ENCODE measurements around the gene YPEL2. TPM values are rescaled to one million over a fixed set of nuclear protein-coding genes. Genes with fewer than 3 reads are reported as not detected.

Gene YPEL2
- polyA plus RNA-seq, 1 donor, result 36.1 TPM

- DNase-seq, result no peak
Measured at GRCh38 chr17:59355702-59356325, 24.4 kb downstream of the YPEL2 start.

GRCh38 chr17:59356543-59357218, 25.2 kb downstream of the YPEL2 start:
- no peak for DNase-seq

DNA sequence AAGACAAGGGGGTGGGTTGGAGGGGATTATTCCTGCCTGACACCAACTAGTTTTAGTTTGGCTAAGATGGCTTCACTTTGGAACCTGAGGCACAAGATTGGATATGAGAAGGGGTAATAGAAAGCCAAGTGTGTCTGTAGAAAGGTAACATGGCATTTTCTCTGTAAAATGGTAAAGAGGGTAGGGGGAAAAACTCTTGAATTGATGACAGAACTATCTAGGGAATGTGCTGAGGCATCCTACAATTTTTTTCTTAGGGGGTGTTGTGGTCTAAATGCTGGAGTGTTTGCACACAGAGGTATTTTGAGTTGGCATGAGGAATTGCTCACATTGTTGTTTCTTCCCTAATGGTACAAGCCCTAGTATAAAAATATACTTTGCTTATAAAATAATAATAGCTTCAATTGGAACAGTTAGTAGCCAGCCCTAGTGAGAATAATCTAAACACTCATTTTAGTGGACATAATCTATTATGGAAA, 25.8 kb downstream of the YPEL2 start:
- DNase-seq, result no peak

- no peak for DNase-seq
Measured at GRCh38 chr17:59357929-59358328, 26.5 kb downstream of the YPEL2 start.

GRCh38 chr17:59361386-59361785, 29.9 kb downstream of the YPEL2 start:
- DNase-seq, result no peak

GRCh38 chr17:59361916-59362810, 30.7 kb downstream of the YPEL2 start:
- DNase-seq, result peak; percentile 33

GRCh38 chr17:59362811-59363205, 31.4 kb downstream of the YPEL2 start:
- DNase-seq, result no peak

DNA sequence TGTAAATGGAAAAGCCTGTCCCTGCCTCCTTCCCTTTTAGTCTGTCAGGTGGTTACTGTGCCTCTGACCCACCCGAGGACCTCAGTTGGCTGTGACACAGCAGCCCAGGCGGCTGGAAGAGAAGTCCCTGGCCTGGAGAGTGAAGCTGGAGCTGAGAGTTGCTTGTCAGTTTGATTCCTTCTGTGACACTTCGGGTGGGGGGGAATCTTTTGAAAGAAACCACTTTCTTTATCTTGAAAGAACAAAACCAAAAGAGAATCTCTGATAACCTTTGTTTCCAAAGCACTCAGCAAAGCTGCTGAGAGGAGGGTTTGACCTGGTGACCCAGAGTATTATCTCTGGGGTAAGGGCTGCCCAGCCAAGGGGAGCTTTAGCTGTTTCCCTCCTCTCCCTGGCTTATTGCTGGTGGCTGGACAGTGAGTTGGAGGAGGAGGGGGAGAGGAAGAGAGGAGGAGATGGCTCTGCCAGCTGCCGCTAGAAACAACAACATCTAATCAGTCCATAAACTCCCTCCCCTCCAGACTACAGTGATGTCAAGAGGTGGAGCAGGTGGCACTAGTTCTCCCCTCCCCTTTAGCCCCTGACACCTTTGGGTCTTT, 34.0 kb downstream of the YPEL2 start:
- peak; percentile 36 for DNase-seq

GRCh38 chr17:59366040-59366757, 34.7 kb downstream of the YPEL2 start:
- no peak for DNase-seq

DNA sequence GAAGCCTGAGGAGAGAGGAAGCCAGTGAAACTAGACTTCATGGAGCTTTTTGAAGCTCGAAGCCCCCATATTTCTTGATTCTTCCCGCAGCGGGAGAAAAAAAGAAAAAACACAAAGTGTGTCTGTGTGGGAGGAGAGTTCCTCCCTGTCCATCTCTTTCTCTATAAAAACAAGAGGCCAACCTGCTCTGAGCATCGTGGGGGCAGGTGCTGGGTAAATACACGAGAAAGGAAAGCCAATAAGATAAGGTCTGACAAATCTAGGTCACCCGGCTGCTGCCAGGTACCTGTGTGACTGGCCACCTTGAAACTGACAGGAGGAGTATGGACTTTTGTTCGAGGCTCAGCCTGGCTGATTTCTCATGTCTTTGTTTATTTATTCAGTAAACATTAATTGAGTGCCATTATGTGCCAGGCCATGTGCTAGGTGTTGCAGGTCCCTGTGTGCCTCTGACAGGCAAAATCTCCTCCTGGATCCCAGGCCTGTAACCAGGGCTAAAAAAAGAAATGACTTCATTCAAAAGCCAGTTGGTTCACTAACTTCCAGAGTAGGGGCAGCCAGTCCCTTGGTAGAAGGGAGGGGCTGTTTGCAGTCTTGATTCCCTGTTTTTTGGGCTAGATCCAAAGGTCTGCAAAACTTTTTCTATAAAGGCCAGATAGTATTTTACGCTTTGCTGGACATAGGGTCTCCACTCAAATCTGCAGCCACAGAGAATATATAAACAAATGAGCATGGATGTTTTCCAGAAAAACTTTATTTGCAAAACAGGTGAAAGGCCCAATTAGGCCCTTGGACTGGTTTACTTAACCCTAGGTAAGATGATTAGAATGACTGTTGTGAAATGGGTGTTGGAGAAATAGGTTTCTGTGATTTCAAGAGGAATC, 35.6 kb downstream of the YPEL2 start:
- no peak for DNase-seq

- no peak for DNase-seq
Measured at GRCh38 chr17:59367657-59368045, 36.2 kb downstream of the YPEL2 start.

DNA sequence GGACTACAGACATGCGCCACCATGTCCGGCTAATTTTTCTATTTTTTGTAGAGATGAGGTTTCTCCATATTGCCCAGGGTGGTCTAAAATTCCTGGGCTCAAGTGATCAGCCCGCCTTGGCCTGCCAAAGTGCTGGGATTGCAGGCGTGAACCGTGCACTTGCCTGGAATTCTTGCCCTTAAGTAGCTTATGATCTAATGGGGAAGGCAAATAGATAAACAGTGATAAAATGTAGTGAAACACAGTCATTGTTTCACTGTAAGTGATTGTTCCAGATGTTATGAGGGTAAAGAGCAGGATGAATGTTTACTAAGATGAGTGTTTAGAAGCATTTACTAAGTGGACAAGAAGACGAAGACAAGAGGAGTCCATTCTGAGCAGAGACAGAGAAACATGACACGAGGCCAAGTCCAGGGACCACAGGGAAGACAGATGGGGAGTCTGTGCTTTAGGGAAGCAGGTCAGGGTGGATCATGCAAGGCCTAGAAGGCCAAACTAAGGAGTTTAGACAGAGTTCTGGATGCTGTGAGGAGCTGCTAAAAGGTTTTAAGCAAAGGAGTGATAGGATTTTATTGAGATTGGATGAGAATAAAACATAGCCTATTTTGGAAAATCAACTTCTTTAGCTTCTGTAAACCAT, 36.9 kb downstream of the YPEL2 start:
- DNase-seq, result no peak

GRCh38 chr17:59369031-59369975, 37.8 kb downstream of the YPEL2 start:
- no peak for DNase-seq

DNA sequence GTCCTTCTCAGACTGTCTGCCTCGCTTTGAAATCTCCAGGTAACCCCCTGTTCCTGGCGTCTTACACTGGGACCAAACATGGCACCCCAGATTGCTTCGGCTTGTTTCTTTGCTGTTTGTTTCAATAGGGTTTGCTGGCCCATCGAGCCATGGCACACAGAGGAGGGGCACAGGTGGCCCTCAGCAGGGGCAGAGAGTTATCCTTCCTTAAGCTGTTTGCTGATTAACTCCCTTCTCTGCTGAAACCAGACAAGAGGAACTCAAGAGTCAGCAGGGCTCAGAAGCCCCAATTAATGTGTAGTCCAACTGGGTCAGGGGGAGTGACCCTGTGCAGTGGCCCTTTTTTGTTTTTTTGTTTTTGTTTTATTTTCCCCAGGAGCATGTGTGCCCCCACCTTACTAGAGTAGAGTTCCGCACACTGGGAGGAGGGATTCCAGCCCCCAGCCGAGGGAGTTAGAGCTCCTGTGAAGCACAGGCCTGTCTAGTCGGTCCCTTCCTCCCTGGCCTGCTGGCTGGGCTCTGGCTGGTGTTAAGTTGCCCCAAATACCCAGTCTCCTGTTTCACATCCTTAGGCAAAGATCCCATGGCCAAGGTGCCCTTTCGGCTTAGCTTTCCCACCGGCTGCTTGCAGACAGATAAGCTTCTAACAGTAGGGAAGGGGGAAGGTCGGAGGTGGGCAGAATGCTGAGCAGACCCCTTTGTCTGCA, 39.3 kb downstream of the YPEL2 start:
- no peak for DNase-seq

DNA sequence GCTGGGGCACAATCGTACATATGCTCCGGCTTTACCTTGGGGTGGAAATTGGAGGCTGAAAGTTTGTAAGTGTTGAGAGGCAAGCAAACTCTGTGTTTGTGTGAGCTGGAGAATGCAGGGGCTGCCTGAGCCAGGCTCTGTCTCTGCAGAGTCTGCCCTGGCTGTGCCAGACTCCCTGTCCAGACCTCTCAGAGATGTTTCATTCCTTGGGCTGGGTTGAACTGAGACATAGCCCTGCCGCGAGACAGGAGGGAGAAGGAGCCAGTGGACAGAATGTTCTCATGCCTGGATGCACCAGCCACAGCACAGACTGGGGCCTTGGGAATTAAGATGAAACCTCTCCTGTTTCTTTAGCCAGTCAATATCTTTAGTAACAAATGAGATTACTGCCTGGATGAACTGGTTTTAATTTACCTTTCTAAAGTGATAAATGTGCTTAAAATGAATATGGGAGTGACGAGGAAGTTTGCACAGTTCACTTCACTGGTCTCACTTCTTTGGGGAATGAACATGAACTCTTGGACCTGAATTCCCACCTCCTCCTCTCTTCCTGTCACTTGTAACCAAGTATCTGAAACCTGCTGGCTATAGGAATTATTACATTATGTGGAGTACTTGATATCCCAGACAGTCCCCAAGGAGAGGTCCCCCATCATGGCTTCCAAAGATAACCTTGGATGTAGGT, 40.1 kb downstream of the YPEL2 start:
- DNase-seq, result no peak

DNA sequence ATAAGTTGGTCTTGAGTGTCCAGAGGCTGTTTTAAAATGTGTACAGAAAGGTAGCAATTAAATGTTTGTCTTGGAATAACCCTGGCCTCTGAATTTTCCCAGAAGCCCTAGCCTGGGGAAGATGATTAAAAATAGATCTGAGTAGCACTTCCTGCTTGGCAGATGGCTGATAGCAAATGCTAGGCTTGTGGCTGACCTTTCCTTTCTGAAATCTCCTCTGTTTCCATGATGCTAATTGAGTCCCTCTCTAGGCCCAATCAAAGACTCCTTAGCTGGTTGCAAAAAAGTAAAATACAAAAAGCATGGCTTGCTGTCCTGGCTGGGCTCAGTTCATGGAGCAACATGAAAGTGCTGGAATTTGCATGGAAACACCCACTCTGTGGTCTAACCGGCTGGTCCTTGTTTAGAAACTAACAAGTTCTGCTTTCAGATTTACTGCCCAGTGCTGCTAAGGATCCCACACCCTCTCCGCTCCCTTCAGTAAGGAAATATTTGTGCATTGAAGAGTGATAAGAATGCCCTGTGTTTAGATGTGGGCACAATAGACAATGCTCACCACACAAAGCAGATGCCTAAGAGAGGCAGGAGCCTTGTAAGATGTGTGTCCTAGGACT, 40.8 kb downstream of the YPEL2 start:
- no peak for DNase-seq

- no peak for DNase-seq
Measured at GRCh38 chr17:59373882-59374495, 42.5 kb downstream of the YPEL2 start.
